Right kidney (tissue), 1 donor: Measurements from ENCODE around the gene SRRM3.
"Not testable (repeated sequence)": the region's sequence is repeated elsewhere in the genome, so short reads cannot be mapped to it uniquely, and the experiment has no call there.

Source experiments
- DNase-seq: peaks from one replicate; pipeline ENCODE4 v3.0.0-alpha.2; 2016

Gene SRRM3

GRCh38 chr7:76231071-76231470 is 29.4 kb downstream of the SRRM3 start:
- no peak for DNase-seq

DNA sequence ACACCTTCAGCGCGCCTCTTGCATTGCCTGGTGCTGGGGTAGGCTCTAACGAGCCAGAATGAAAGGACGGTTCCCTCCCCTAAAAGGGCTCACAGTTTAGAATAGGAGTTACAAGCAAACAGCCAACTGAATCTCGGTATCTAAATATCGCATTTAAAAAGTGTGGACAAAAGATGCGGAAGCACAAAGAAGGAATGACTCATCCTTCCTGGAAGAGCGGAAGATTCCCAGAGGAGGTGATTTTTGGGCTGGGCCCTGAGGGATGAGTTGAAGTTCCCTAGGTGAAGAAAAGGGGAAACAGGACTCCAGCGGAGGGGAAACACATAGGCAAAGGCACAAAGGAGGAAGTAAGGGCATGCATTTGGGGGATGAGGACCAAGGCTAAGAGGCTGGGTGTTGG is 29.9 kb downstream of the SRRM3 start:
- DNase-seq, result no peak

DNA sequence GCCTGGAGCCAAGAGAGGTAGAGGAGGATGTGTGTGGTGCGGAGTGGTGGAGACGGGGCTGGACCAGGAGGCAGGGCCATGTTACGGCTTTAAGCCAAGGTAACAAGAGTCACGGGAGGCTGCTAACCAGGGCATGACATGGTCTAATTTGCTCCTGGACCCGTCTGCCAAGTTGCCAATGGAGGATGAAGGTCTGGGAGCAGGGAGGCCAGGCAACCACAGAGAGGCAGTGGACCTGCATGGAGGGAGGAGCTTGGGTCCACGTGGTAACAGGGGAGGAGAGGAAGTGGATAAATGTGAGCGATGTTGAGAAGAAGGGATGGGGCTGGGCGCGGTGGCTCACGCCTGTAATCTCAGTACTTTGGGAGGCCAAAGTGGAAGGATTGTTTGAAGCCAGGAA is 31.0 kb downstream of the SRRM3 start:
- DNase-seq, result no peak

GRCh38 chr7:76233538-76234281 is 32.0 kb downstream of the SRRM3 start:
- no peak for DNase-seq

DNA sequence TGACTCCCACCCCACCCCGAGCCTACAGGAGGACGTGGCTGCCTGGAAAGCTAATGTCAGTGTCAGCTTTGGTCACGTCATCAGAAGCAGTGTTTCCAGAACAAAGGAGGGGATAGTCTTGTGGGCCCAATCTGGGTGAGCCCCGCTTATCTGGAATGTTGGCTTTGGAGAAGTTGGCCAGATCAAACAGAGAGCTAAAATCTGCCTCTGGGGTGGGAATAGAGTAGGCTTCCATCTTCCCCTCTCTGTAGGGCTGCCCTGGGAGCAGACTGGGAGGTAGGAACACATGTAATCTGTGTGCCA is 32.5 kb downstream of the SRRM3 start:
- DNase-seq, result no peak

DNA sequence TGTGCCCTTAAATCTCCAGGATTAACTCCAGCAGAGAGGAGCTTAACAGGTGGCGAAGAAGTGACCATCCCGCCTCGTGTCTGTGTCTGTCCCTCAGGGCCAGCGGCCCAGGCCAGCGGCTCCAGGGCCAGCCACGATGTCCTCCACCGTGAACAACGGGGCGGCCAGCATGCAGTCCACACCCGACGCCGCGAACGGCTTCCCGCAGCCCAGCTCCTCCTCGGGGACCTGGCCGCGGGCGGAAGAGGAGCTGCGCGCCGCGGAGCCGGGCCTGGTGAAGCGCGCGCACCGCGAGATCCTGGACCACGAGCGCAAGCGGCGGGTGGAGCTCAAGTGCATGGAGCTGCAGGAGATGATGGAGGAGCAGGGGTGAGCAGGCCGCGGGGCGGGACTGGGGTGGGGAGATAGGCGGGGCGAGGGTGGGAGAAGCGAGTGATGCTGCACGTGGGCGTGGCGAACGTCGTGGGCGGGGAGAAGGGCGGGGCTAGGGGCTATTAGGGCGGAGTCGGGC is 33.3 kb downstream of the SRRM3 start:
- DNase-seq, result peak; percentile 71

DNA sequence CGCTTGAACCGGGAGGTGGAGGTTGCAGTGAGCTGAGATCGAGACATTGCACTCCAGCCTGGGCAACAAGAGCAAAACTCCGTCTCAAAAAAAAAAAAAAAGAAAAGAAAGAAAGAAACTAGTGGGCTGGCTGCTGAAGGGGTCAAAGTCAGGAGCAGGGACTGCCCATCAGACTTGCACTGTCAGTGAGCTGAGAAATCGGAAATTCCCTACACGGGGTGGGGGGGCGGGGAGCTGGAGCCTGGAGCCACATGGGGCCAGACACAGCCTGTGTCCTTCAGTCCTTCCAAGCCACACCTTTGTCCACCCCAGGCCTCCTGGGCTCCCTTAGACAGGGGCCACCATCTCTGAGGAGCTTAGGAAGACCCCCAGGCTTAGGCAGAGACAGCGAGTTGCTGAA is 34.5 kb downstream of the SRRM3 start:
- DNase-seq, result no peak

- no peak for DNase-seq
These were observed 36.6 kb downstream of the SRRM3 start for GRCh38 chr7:76238326-76238725.

DNA sequence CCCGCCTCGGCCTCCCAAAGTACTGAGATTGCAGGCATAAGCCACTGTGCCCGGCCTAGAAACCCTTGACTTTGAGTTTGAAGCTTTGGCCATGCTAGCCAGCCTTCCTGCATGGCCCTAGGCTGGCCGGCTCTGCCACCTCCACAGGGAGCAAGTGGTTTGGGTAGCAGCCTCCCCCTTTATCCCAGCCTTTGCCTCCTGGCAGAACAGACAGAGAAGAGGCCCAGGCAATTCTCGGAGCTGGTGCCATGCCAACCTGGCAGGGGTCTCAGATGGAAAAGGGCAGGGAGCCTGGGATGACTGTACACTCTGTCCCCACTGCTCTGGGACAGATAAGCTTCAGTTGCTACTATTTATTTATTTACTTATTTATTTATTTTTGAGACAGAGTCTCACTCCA is 39.4 kb downstream of the SRRM3 start:
- no peak for DNase-seq

- DNase-seq, result not testable (repeated sequence)
These were observed 40.9 kb downstream of the SRRM3 start for GRCh38 chr7:76242517-76243063.

DNA sequence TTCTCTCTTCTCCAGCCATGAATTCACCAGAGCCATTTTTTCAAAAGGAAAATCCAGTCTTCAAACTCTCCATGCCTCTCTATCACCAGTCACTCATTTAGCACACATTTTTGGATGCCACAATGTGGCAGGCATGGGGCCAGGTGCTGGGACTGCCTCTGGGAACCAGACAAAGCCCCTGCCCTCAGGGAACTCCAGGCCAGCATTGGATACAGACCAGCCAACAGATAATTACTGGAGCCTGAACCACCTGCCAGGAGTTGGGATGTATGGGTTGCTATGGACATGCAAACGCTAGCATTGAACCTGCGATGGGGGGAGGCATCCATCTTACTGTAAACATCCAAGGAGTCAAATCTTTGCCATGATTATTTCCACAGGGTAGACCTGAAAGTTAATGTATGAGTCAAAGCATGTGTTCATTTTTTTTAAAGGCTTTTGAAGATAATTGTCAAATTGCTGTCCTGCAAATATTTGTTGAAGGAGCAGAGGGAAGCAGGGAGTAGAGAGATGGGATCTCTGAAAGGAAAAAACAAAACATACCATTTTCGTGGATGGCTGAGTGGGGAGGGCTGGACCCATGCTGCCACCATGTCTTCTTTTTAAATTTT is 43.2 kb downstream of the SRRM3 start:
- DNase-seq, result no peak

GRCh38 chr7:76246804-76247389 is 45.2 kb downstream of the SRRM3 start:
- no peak for DNase-seq

- no peak for DNase-seq
These were observed 46.2 kb downstream of the SRRM3 start for GRCh38 chr7:76247938-76248337.

- DNase-seq, result no peak
These were observed 50.3 kb downstream of the SRRM3 start for GRCh38 chr7:76252021-76252420.

- no peak for DNase-seq
These were observed 53.1 kb downstream of the SRRM3 start for GRCh38 chr7:76254781-76255180.

GRCh38 chr7:76257973-76258372 is 56.3 kb downstream of the SRRM3 start:
- DNase-seq, result no peak

DNA sequence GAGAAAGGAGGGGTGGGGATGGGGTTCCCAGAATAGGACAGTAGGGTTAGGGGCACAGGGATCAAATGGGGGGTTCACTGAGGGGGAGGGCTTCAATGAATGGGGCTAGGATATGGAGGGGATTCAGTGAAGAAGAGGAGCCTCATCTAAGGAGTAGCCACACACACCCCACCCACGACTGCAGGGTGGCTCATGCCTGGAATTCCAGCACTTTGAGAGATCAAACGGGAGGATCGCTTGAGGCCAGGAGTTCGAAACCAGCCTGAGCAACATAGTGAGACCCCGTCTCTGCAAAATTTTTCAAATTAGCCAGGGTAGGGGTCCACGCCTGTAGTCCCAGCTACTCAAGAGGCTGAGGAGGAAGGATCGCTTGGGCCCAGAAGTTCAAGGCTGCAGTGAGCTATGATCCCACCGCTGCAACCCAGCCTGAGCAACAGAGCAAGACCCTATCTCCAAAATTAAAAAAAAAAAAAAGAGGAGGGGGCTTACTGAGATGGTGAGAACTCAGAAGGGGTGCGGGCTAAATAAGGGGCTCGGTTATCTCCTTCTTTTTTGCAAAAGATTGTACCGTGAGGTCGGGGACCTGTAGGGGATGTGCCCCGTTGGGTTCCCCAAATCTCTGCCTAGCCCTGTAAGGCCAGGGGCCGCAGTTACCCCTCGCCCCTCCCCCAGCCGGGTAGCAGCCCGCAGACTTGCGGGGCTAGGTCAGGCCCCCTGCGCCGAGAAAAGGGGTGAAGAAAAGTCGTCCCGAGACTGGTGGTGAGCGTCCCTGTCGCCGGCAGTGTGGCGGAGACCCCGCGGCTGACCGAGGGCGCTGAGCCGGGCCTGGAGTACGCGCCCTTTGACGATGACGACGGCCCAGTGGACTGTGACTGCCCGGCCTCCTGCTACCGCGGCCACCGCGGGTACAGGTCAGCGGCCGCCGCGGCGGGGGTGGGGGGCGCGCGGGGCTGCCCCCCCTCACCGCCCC is 57.7 kb downstream of the SRRM3 start:
- no peak for DNase-seq

DNA sequence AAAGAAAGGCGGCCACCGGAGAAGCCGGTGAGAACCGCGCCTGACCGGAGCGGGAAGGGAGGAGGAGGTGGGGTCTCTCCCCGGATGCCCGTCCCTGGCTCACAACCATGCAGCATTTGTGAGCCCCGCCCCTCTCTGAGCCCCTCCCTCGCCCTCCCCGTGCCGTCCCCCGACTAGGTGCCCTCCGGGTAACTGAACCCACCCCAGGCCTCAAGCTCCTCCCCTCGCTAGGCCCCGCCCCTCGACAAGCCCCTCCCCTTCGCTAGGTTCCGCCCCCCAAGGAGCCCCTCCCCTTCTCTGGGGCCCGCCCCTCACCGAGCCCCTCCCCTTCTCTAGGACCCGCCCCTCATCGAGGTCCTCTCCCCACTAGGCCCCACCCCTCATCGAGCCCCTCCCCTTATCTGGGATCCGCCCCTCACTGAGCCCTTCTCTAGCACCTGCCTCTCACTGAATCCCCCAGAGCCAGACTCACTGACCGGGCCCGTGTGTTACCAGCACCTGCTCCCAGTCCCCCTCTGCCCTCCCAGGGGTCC is 58.5 kb downstream of the SRRM3 start:
- no peak for DNase-seq

DNA sequence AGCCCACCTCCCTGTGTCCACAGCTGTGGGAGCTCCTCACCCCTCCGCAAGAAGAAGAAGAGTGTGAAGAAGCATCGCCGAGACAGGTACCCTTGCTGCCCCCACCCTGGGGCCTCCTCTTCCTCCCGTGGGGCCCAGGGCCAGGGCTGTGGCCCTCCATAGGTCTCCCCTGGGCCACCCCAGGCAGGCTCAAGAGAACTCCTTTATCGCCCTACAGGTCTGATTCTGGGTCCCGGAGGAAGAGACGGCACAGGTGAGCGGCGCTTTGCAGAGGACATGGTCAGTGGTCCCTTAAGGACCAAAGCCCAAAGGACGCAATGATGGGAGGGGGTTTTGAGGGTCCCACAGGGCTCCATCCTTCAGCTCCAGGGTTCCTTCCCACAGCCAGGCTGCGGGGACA is 59.6 kb downstream of the SRRM3 start:
- DNase-seq, result no peak

- no peak for DNase-seq
These were observed 60.2 kb downstream of the SRRM3 start for GRCh38 chr7:76261931-76262330.

DNA sequence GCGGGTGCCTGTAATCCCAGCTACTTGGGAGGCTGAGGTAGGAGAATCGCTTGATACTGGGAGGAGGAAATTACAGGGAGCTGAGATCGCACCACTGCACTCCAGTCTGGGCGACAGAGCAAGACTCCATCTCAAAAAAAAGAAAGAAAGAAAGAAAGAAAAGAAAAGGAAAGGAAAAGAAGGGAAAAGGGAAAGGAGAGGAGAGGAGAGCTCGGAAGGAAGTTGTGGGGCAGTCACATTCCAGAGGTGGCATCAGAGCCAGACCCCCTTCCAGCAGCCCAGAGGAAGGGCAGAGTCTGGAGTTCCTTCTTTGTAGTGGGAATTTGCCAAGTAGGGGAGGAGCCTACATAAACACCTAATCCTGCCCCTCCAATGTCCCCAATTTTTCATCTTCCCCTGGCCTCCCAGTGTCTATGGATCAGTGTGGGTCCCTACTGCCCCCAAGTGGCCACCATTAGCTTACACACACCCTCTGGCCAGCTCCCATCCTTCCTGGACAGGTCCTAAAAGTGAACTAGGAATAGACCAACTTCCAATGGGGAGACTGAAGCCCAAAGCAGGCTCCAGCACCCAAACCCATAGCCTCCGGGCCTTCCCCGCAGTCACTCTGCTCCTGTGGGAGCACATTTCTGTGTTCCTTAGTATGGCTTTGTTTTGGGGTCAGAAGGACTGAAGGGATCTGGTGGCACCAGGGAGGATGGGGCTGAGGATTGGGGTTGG is 61.1 kb downstream of the SRRM3 start:
- DNase-seq, result no peak
